ENCODE results near the gene USP37.

The USP37 gene

GRCh38 chr2:218458598-218458997, 109.6 kb downstream of the USP37 start:
- Histone ChIP-seq H3K27me3 (ENCODE audit: insufficient read depth, low read length) (no peaks in the 10 kb centered on the region), H3K18ac (ENCODE audit: low read length) (no peak overlapping the region), H3K27ac (ENCODE audit: low read depth, low read length) (no peak overlapping the region), H3K9me3 (ENCODE audit: insufficient read depth, low read depth, low read length) (no peaks in the 10 kb centered on the region), H3K23ac (ENCODE audit: low read length) (no peak overlapping the region), H4K8ac (ENCODE audit: low read depth, low read length) (no peak overlapping the region), H3K79me1 (ENCODE audit: low read length) (no peaks in the 10 kb centered on the region), H2BK12ac (ENCODE audit: low read length) (no peak overlapping the region), H3K4me1 (ENCODE audit: control insufficient read depth in 1 of 2, insufficient read depth in 2 of 2, low read length in 2 of 2) (no peaks in the 10 kb centered on the region), H2BK120ac (ENCODE audit: insufficient read depth, low read length, poor library complexity) (no peak overlapping the region), H2AFZ (ENCODE audit: insufficient read depth, low read length, poor library complexity) (no peak overlapping the region), H3K4me2 (ENCODE audit: low read length) (no peak overlapping the region), H3K36me3 (ENCODE audit: control insufficient read depth in 1 of 2, insufficient read depth in 2 of 2, low read length in 2 of 2) (peaks cover 14 to 24% of the 10 kb centered on the region in 2 experiments), H4K91ac (ENCODE audit: low read depth, low read length) (no peak overlapping the region), H3K4ac (ENCODE audit: low read depth, low read length) (no peak overlapping the region), H3K4me3 (ENCODE audit: low read depth, low read length) (no peak overlapping the region), H2BK5ac (ENCODE audit: low read depth, low read length, poor library complexity) (no peak overlapping the region), H3K79me2 (ENCODE audit: control insufficient read depth, insufficient read depth, low read length, poor library complexity) (no peaks in the 10 kb centered on the region), H3K14ac (ENCODE audit: low read length) (no peak overlapping the region), H4K12ac (ENCODE audit: low read depth, low read length) (no peak overlapping the region), H3K9ac (ENCODE audit: low read length) (no peak overlapping the region), H2AK5ac (ENCODE audit: low read length) (no peak overlapping the region)
- WGBS (ENCODE audit: extremely low coverage, insufficient coverage, insufficient read length), result no CpG with 5 or more reads among the region's 1 CpG
- DNase-seq, result no peak

GRCh38 chr2:218456849-218457248, 111.3 kb downstream of the USP37 start:
- Histone ChIP-seq H2BK120ac (ENCODE audit: insufficient read depth, low read length, poor library complexity) (no peak overlapping the region), H3K27ac (ENCODE audit: low read depth, low read length) (no peak overlapping the region), H3K18ac (ENCODE audit: low read length) (no peak overlapping the region), H3K9ac (ENCODE audit: low read length) (no peak overlapping the region), H3K4ac (ENCODE audit: low read depth, low read length) (no peak overlapping the region), H4K8ac (ENCODE audit: low read depth, low read length) (no peak overlapping the region), H3K27me3 (ENCODE audit: insufficient read depth, low read length) (no peaks in the 10 kb centered on the region), H2AFZ (ENCODE audit: insufficient read depth, low read length, poor library complexity) (no peak overlapping the region), H3K14ac (ENCODE audit: low read length) (no peak overlapping the region), H2AK5ac (ENCODE audit: low read length) (no peak overlapping the region), H3K4me2 (ENCODE audit: low read length) (no peak overlapping the region), H3K23ac (ENCODE audit: low read length) (no peak overlapping the region), H4K91ac (ENCODE audit: low read depth, low read length) (no peak overlapping the region), H3K9me3 (ENCODE audit: insufficient read depth, low read depth, low read length) (no peaks in the 10 kb centered on the region), H3K79me1 (ENCODE audit: low read length) (no peaks in the 10 kb centered on the region), H3K4me3 (ENCODE audit: low read depth, low read length) (no peak overlapping the region), H3K79me2 (ENCODE audit: control insufficient read depth, insufficient read depth, low read length, poor library complexity) (no peaks in the 10 kb centered on the region), H2BK12ac (ENCODE audit: low read length) (no peak overlapping the region), H3K36me3 (ENCODE audit: control insufficient read depth in 1 of 2, insufficient read depth in 2 of 2, low read length in 2 of 2) (peaks cover 10 to 19% of the 10 kb centered on the region in 2 experiments), H4K12ac (ENCODE audit: low read depth, low read length) (no peak overlapping the region), H2BK5ac (ENCODE audit: low read depth, low read length, poor library complexity) (no peak overlapping the region), H3K4me1 (ENCODE audit: control insufficient read depth in 1 of 2, insufficient read depth in 2 of 2, low read length in 2 of 2) (no peaks in the 10 kb centered on the region)
- DNase-seq, result no peak
- no CpG with 5 or more reads among the region's 3 CpGs for WGBS (ENCODE audit: extremely low coverage, insufficient coverage, insufficient read length)

GRCh38 chr2:218452079-218452478, 116.1 kb downstream of the USP37 start:
- H3K18ac ChIP-seq (ENCODE audit: low read length), result no peak overlapping the region

GRCh38 chr2:218448934-218449333, 119.2 kb downstream of the USP37 start:
- H3K79me1 ChIP-seq (ENCODE audit: low read length), result no peaks in the 10 kb centered on the region
- no peak overlapping the region for H2AK5ac ChIP-seq (ENCODE audit: low read length)
- no peak overlapping the region for H3K4me3 ChIP-seq (ENCODE audit: low read depth, low read length)
- H3K36me3 ChIP-seq (ENCODE audit: control insufficient read depth in 1 of 2, insufficient read depth in 2 of 2, low read length in 2 of 2), result peaks cover 0 to 5% of the 10 kb centered on the region in 2 experiments
- H3K4ac ChIP-seq (ENCODE audit: low read depth, low read length), result no peak overlapping the region
- no peak overlapping the region for H2BK12ac ChIP-seq (ENCODE audit: low read length)
- peak; percentile 26 to 80 for DNase-seq
- no peak overlapping the region for H3K9ac ChIP-seq (ENCODE audit: low read length)
- H3K4me1 ChIP-seq (ENCODE audit: control insufficient read depth in 1 of 2, insufficient read depth in 2 of 2, low read length in 2 of 2), result peaks cover 6 to 7% of the 10 kb centered on the region in 2 experiments
- H3K79me2 ChIP-seq (ENCODE audit: control insufficient read depth, insufficient read depth, low read length, poor library complexity), result no peaks in the 10 kb centered on the region
- H4K8ac ChIP-seq (ENCODE audit: low read depth, low read length), result no peak overlapping the region
- no peak overlapping the region for H3K4me2 ChIP-seq (ENCODE audit: low read length)
- H2BK120ac ChIP-seq (ENCODE audit: insufficient read depth, low read length, poor library complexity), result no peak overlapping the region
- no peak overlapping the region for H2AFZ ChIP-seq (ENCODE audit: insufficient read depth, low read length, poor library complexity)
- no peak overlapping the region for H2BK5ac ChIP-seq (ENCODE audit: low read depth, low read length, poor library complexity)
- no peaks in the 10 kb centered on the region for H3K27me3 ChIP-seq (ENCODE audit: insufficient read depth, low read length)
- H3K23ac ChIP-seq (ENCODE audit: low read length), result no peak overlapping the region
- no peak overlapping the region for H4K12ac ChIP-seq (ENCODE audit: low read depth, low read length)
- no peak overlapping the region for H3K14ac ChIP-seq (ENCODE audit: low read length)
- H3K27ac ChIP-seq (ENCODE audit: low read depth, low read length), result no peak overlapping the region
- no peak overlapping the region for H4K91ac ChIP-seq (ENCODE audit: low read depth, low read length)
- no peak overlapping the region for H3K18ac ChIP-seq (ENCODE audit: low read length)
- WGBS (ENCODE audit: extremely low coverage, insufficient coverage, insufficient read length), result no CpG with 5 or more reads among the region's 3 CpGs
- H3K9me3 ChIP-seq (ENCODE audit: insufficient read depth, low read depth, low read length), result no peaks in the 10 kb centered on the region

More at GRCh38 chr2:218452079-218452478, 116.1 kb downstream of the USP37 start:
- Histone ChIP-seq H3K4me2 (ENCODE audit: low read length) (no peak overlapping the region), H2BK120ac (ENCODE audit: insufficient read depth, low read length, poor library complexity) (no peak overlapping the region), H3K36me3 (ENCODE audit: control insufficient read depth in 1 of 2, insufficient read depth in 2 of 2, low read length in 2 of 2) (peaks cover 9 to 12% of the 10 kb centered on the region in 2 experiments), H3K23ac (ENCODE audit: low read length) (no peak overlapping the region), H2BK5ac (ENCODE audit: low read depth, low read length, poor library complexity) (no peak overlapping the region), H3K9ac (ENCODE audit: low read length) (no peak overlapping the region), H4K8ac (ENCODE audit: low read depth, low read length) (no peak overlapping the region), H4K12ac (ENCODE audit: low read depth, low read length) (no peak overlapping the region), H3K14ac (ENCODE audit: low read length) (no peak overlapping the region), H4K91ac (ENCODE audit: low read depth, low read length) (no peak overlapping the region), H2BK12ac (ENCODE audit: low read length) (no peak overlapping the region), H3K27me3 (ENCODE audit: insufficient read depth, low read length) (no peaks in the 10 kb centered on the region), H3K9me3 (ENCODE audit: insufficient read depth, low read depth, low read length) (no peaks in the 10 kb centered on the region), H3K4me1 (ENCODE audit: control insufficient read depth in 1 of 2, insufficient read depth in 2 of 2, low read length in 2 of 2) (no peaks in the 10 kb centered on the region), H3K79me1 (ENCODE audit: low read length) (no peaks in the 10 kb centered on the region), H3K27ac (ENCODE audit: low read depth, low read length) (no peak overlapping the region), H3K4me3 (ENCODE audit: low read depth, low read length) (no peak overlapping the region), H2AFZ (ENCODE audit: insufficient read depth, low read length, poor library complexity) (no peak overlapping the region), H2AK5ac (ENCODE audit: low read length) (no peak overlapping the region), H3K79me2 (ENCODE audit: control insufficient read depth, insufficient read depth, low read length, poor library complexity) (no peaks in the 10 kb centered on the region), H3K4ac (ENCODE audit: low read depth, low read length) (no peak overlapping the region)
- no CpG with 5 or more reads among the region's 1 CpG for WGBS (ENCODE audit: extremely low coverage, insufficient coverage, insufficient read length)
- DNase-seq, result no peak

All from trophoblast cell (in vitro differentiated cells and primary cell).